H1 (cell line): ENCODE results near the gene BRD7.

ENCODE experiments used
- CREB1 ChIP-seq: IDR thresholded peaks from 2 replicates; pipeline ENCODE4 v1.6.1; 2012; ENCODE audit warnings: inconsistent platforms
- POLR2A ChIP-seq, 2 experiments: IDR thresholded peaks; 1 replicate in 1 of 2; 2 replicates in 1 of 2; pipeline ENCODE4 v1.6.1; 2011; ENCODE audit warnings: low read depth in 2 of 2, low read length in 2 of 2, mild to moderate bottlenecking in 2 of 2; ENCODE audit errors: control extremely low read depth in 1 of 2
- POLR2AphosphoS5 ChIP-seq: IDR thresholded peaks from 2 replicates; pipeline ENCODE4 v1.6.1; 2011; ENCODE audit warnings: low read depth, low read length
- RAD21 ChIP-seq, 2 experiments: IDR thresholded peaks in 1 of 2; conservative IDR thresholded peaks in 1 of 2; 2 replicates each; pipeline ENCODE4 v1.6.1; 2011; ENCODE audit warnings: low read depth in 2 of 2, low read length in 2 of 2, improper control_type of control experiment in 1 of 2, inconsistent platforms in 1 of 2, mild to moderate bottlenecking in 1 of 2, moderate library complexity in 1 of 2
- TAF1 ChIP-seq: IDR thresholded peaks from 2 replicates; pipeline ENCODE4 v1.6.1; 2011; ENCODE audit warnings: mild to moderate bottlenecking, low read depth, low read length
- TF ChIP-seq, protein P1 (sequence below): IDR thresholded peaks from 2 replicates; pipeline ENCODE4 v1.6.1; 2012; ENCODE audit warnings: inconsistent platforms
- TF ChIP-seq, protein P2 (sequence below), 3 experiments: IDR thresholded peaks; 1 replicate in 2 of 3; 2 replicates in 1 of 3; pipeline versions ENCODE4 v1.5.1 to v1.6.1; 2011; ENCODE audit warnings: low read length in 3 of 3, mild to moderate bottlenecking in 3 of 3, inconsistent platforms in 2 of 3, low read depth in 1 of 3, moderate library complexity in 1 of 3; ENCODE audit not compliant: insufficient read depth in 1 of 3; ENCODE audit errors: control extremely low read depth in 1 of 3

DNA sequence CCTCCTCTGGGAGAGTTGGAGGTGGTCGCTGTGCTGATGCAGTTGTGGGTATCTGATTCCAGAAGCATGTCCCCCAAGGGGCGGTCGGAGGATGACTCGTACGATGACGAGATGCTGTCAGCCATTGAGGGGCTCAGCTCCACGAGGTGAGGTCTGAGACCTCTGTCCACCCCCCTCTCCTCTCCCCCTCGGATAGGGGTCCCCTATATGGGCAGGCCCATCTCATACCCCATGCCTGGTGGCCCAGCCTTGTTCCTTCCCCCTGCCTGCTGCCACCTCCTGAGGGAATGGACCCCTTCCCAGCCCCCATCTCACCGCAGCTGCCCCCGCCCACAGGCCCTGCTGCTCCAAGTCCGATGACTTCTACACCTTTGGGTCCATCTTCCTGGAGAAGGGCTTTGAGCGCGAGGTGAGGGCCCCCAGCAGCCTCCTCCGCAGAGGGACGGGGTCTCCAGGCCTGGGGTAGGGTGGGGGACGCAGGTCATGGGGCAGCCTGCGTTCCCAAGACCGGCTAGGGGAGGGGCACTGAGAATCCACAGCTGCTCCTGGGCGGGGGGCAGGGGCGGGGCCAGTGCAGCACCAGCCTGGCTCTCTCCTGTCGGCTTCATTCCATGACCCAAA is 63.2 kb downstream of the BRD7 start:
- TF ChIP-seq RAD21 (IDR thresholded peaks at IDR 0.05 in 1 of 2, conservative IDR thresholded peaks at IDR 0.05 in 1 of 2; ENCODE audit: low read depth in 2 of 2, low read length in 2 of 2) (no peak), POLR2A (IDR thresholded peaks at IDR 0.05; ENCODE audit: control extremely low read depth in 1 of 2, low read depth in 2 of 2, low read length in 2 of 2) (no peak), TAF1 (no peak), POLR2AphosphoS5 (no peak), CREB1 (no peak)
- TF ChIP-seq, protein P1, sequence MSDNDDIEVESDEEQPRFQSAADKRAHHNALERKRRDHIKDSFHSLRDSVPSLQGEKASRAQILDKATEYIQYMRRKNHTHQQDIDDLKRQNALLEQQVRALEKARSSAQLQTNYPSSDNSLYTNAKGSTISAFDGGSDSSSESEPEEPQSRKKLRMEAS: no peak
- TF ChIP-seq, protein P2, sequence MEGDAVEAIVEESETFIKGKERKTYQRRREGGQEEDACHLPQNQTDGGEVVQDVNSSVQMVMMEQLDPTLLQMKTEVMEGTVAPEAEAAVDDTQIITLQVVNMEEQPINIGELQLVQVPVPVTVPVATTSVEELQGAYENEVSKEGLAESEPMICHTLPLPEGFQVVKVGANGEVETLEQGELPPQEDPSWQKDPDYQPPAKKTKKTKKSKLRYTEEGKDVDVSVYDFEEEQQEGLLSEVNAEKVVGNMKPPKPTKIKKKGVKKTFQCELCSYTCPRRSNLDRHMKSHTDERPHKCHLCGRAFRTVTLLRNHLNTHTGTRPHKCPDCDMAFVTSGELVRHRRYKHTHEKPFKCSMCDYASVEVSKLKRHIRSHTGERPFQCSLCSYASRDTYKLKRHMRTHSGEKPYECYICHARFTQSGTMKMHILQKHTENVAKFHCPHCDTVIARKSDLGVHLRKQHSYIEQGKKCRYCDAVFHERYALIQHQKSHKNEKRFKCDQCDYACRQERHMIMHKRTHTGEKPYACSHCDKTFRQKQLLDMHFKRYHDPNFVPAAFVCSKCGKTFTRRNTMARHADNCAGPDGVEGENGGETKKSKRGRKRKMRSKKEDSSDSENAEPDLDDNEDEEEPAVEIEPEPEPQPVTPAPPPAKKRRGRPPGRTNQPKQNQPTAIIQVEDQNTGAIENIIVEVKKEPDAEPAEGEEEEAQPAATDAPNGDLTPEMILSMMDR (IDR thresholded peaks at IDR 0.05; ENCODE audit: control extremely low read depth in 1 of 3, insufficient read depth in 1 of 3, low read depth in 1 of 3, low read length in 3 of 3): no peak
